ENCODE results near the gene CCNL2. TPM values are rescaled to one million over a fixed set of nuclear protein-coding genes. Genes with fewer than 3 reads are reported as not detected.

The CCNL2 gene
- total and polyA plus RNA-seq, 2 donors (not counting 1 experiment from before 2014, with no cell fraction given) = 102 to 116 TPM

DNA sequence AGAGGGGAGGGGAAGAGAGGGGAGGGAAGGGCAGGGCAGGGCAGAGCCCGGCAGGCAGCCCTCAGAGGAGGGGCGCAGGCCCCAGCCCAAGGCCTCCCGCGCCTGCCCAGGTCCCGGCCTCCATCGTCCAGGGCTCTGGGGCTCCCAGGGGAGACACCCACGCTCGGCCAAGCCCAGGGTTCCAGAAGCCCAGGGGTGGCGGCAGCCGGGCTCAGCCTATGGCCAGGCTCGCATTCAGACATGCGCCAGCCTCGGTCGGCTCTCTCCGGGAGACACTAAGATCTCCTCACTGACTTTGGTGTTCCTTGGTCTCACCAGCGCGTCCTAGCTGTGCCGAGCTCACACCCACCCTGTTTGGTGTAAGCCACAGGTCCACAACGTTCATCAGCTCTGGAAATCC is 29.0 kb upstream of the CCNL2 start:
- Histone ChIP-seq H3K4me3 (replicated peaks in 1 of 4; ENCODE audit: control extremely low read depth in 1 of 4, insufficient read depth in 1 of 4, low read depth in 3 of 4, low read length in 4 of 4) (no peak overlapping the region), H3K9me3 (ENCODE audit: control insufficient read depth, insufficient read depth, low read depth, low read length) (no peaks in the 10 kb centered on the region), H3K27me3 (ENCODE audit: control insufficient read depth, insufficient read depth, low read length) (no peaks in the 10 kb centered on the region), H3K27ac (ENCODE audit: insufficient read depth, low read length) (no peak overlapping the region), H3K4me2 (ENCODE audit: extremely low read depth, insufficient read depth, low read length) (no peak overlapping the region), H3K9ac (ENCODE audit: insufficient read depth, low read length) (no peak overlapping the region), H2AFZ (ENCODE audit: low read length) (no peak overlapping the region), H3K4me1 (ENCODE audit: control insufficient read depth, extremely low read depth, insufficient read depth, low read length) (peaks cover 13% of the 10 kb centered on the region), H3K79me2 (ENCODE audit: control insufficient read depth, insufficient read depth, low read length) (no peaks in the 10 kb centered on the region), H3K36me3 (ENCODE audit: control insufficient read depth, insufficient read depth, low read length) (no peaks in the 10 kb centered on the region), H4K20me1 (ENCODE audit: control insufficient read depth, extremely low read depth, insufficient read depth, low read length) (no peaks in the 10 kb centered on the region)
- TF ChIP-seq, protein P1, sequence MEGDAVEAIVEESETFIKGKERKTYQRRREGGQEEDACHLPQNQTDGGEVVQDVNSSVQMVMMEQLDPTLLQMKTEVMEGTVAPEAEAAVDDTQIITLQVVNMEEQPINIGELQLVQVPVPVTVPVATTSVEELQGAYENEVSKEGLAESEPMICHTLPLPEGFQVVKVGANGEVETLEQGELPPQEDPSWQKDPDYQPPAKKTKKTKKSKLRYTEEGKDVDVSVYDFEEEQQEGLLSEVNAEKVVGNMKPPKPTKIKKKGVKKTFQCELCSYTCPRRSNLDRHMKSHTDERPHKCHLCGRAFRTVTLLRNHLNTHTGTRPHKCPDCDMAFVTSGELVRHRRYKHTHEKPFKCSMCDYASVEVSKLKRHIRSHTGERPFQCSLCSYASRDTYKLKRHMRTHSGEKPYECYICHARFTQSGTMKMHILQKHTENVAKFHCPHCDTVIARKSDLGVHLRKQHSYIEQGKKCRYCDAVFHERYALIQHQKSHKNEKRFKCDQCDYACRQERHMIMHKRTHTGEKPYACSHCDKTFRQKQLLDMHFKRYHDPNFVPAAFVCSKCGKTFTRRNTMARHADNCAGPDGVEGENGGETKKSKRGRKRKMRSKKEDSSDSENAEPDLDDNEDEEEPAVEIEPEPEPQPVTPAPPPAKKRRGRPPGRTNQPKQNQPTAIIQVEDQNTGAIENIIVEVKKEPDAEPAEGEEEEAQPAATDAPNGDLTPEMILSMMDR (conservative IDR thresholded peaks at IDR 0.05 in 1 of 2, IDR thresholded peaks at IDR 0.05 in 1 of 2; ENCODE audit: low read depth in 1 of 2, low read length in 2 of 2) = no peak
- no peak for TF ChIP-seq EZH2 (IDR thresholded peaks at IDR 0.05; ENCODE audit: low read length, missing control alignments)
- no peak for DNase-seq (ENCODE audit: low read depth in 2 of 2)

DNA sequence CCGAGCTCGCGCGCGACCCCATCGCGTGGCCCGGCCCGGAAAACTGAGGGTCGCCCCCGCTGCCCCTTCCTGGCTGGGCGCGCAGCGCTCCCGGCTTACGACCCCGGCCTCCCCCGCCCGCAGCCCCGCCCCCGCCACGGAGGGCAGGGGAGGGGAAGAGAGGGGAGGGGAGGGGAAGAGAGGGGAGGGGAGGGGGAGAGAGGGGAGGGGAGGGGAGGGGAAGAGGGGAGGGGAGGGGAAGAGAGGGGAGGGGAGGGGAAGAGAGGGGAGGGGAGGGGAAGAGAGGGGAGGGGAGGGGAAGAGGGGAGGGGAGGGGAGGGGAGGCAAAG is 28.6 kb upstream of the CCNL2 start:
- Histone ChIP-seq H3K4me3 (replicated peaks in 1 of 4; ENCODE audit: control extremely low read depth in 1 of 4, insufficient read depth in 1 of 4, low read depth in 3 of 4, low read length in 4 of 4) (peak overlapping the region in 1 of 4 experiments; percentile 44), H3K4me2 (ENCODE audit: extremely low read depth, insufficient read depth, low read length) (no peak overlapping the region)
- TF ChIP-seq, protein P1 (conservative IDR thresholded peaks at IDR 0.05 in 1 of 2, IDR thresholded peaks at IDR 0.05 in 1 of 2; ENCODE audit: low read depth in 1 of 2, low read length in 2 of 2) = no peak
- no peak for TF ChIP-seq EZH2 (IDR thresholded peaks at IDR 0.05; ENCODE audit: low read length, missing control alignments)

DNA sequence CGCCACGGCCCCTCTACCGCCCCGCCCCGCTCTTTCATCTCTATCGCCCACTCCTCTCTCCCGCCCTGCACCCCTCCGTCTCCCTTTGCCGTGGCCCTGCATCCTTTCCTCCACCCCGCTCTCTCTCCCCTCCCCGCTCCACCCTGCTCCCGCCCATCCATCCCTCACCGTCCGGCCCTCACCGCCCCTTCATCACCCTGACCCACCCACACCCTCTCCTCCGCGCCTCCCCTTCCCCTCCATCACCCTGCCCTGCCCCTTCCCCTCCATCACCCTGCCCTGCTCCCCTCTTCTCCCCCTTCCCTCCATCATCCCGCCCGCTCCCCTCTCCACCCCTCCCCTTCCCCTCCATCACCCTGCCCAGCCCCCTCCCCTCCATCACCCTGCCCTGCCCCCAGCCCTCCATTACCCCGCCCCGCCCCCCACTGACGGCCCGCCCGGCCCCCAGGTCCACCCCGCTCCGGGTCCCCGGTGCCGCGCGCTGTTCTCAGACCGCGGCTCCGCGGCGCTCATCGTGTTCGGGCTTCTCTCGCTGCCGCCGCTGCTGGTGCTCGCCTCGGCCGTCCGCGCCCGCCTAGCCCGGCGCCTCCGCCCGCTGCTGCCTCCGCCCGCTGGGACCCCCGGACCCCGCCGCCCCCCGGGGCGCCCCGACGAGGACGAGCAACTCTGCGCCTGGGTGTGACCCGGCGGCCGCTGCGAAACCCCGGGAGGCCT is 28.1 kb upstream of the CCNL2 start:
- peaks cover 17% of the 10 kb centered on the region for H3K4me1 ChIP-seq (ENCODE audit: control insufficient read depth, extremely low read depth, insufficient read depth, low read length)
- no peak overlapping the region for H3K27ac ChIP-seq (ENCODE audit: insufficient read depth, low read length)
- peak overlapping the region; percentile 30 for H3K9ac ChIP-seq (ENCODE audit: insufficient read depth, low read length)
- H3K79me2 ChIP-seq (ENCODE audit: control insufficient read depth, insufficient read depth, low read length) = no peaks in the 10 kb centered on the region
- no peak for DNase-seq (ENCODE audit: low read depth in 2 of 2)
- no peaks in the 10 kb centered on the region for H3K27me3 ChIP-seq (ENCODE audit: control insufficient read depth, insufficient read depth, low read length)
- no peak overlapping the region for H2AFZ ChIP-seq (ENCODE audit: low read length)
- H4K20me1 ChIP-seq (ENCODE audit: control insufficient read depth, extremely low read depth, insufficient read depth, low read length) = no peaks in the 10 kb centered on the region
- H3K4me2 ChIP-seq (ENCODE audit: extremely low read depth, insufficient read depth, low read length) = peak overlapping the region; percentile 13
- no peaks in the 10 kb centered on the region for H3K36me3 ChIP-seq (ENCODE audit: control insufficient read depth, insufficient read depth, low read length)
- H3K9me3 ChIP-seq (ENCODE audit: control insufficient read depth, insufficient read depth, low read depth, low read length) = no peaks in the 10 kb centered on the region
- H3K4me3 ChIP-seq (replicated peaks in 1 of 4; ENCODE audit: control extremely low read depth in 1 of 4, insufficient read depth in 1 of 4, low read depth in 3 of 4, low read length in 4 of 4) = peak overlapping the region in 1 of 4 experiments; percentile 44
- no peak for TF ChIP-seq EZH2 (IDR thresholded peaks at IDR 0.05; ENCODE audit: low read length, missing control alignments)

More for the DNA sequence above, 28.6 kb upstream of the CCNL2 start:
- no peaks in the 10 kb centered on the region for H3K9me3 ChIP-seq (ENCODE audit: control insufficient read depth, insufficient read depth, low read depth, low read length)
- H3K79me2 ChIP-seq (ENCODE audit: control insufficient read depth, insufficient read depth, low read length) = no peaks in the 10 kb centered on the region
- peaks cover 15% of the 10 kb centered on the region for H3K4me1 ChIP-seq (ENCODE audit: control insufficient read depth, extremely low read depth, insufficient read depth, low read length)
- DNase-seq (ENCODE audit: low read depth in 2 of 2) = no peak
- peak overlapping the region; percentile 30 for H3K9ac ChIP-seq (ENCODE audit: insufficient read depth, low read length)
- no peak overlapping the region for H2AFZ ChIP-seq (ENCODE audit: low read length)
- no peaks in the 10 kb centered on the region for H4K20me1 ChIP-seq (ENCODE audit: control insufficient read depth, extremely low read depth, insufficient read depth, low read length)
- H3K27me3 ChIP-seq (ENCODE audit: control insufficient read depth, insufficient read depth, low read length) = no peaks in the 10 kb centered on the region
- no peak overlapping the region for H3K27ac ChIP-seq (ENCODE audit: insufficient read depth, low read length)
- H3K36me3 ChIP-seq (ENCODE audit: control insufficient read depth, insufficient read depth, low read length) = no peaks in the 10 kb centered on the region

Data from fibroblast of lung (primary cell).